HG03097 (cell line): Measurements from ENCODE around the gene C1orf198.

Experiments used
- ATAC-seq: cut with Tn5 transposase; IDR thresholded peaks from one replicate; pipeline ENCODE4 v1.9.1; 2021; ENCODE audit not compliant: unreplicated experiment, low FRiP score

The C1orf198 gene

GRCh38 chr1:230814949-230815692 lies 53.2 kb downstream of the C1orf198 start:
- ATAC-seq, result no peak

- ATAC-seq, result no peak
Measured at GRCh38 chr1:230812568-230812967, 55.8 kb downstream of the C1orf198 start.

GRCh38 chr1:230809256-230809990 lies 58.9 kb downstream of the C1orf198 start:
- no peak for ATAC-seq

GRCh38 chr1:230808281-230808872 lies 59.9 kb downstream of the C1orf198 start:
- no peak for ATAC-seq

- ATAC-seq, result no peak
Measured at GRCh38 chr1:230807561-230808280, 60.6 kb downstream of the C1orf198 start.

- no peak for ATAC-seq
Measured at GRCh38 chr1:230807029-230807428, 61.3 kb downstream of the C1orf198 start.

GRCh38 chr1:230806552-230806951 lies 61.8 kb downstream of the C1orf198 start:
- ATAC-seq, result no peak

GRCh38 chr1:230804396-230804795 lies 63.9 kb downstream of the C1orf198 start:
- no peak for ATAC-seq

GRCh38 chr1:230800891-230801840 lies 67.2 kb downstream of the C1orf198 start:
- no peak for ATAC-seq

- no peak for ATAC-seq
Measured at GRCh38 chr1:230798491-230798890, 69.8 kb downstream of the C1orf198 start.

- no peak for ATAC-seq
Measured at GRCh38 chr1:230797942-230798365, 70.4 kb downstream of the C1orf198 start.

GRCh38 chr1:230797376-230797920 lies 70.9 kb downstream of the C1orf198 start:
- no peak for ATAC-seq

- ATAC-seq, result no peak
Measured at GRCh38 chr1:230796626-230797025, 71.7 kb downstream of the C1orf198 start.

- ATAC-seq, result no peak
Measured at GRCh38 chr1:230794871-230795605, 73.3 kb downstream of the C1orf198 start.

- no peak for ATAC-seq
Measured at GRCh38 chr1:230794431-230794830, 73.9 kb downstream of the C1orf198 start.

- no peak for ATAC-seq
Measured at GRCh38 chr1:230793463-230793745, 74.9 kb downstream of the C1orf198 start.

GRCh38 chr1:230792691-230793462 lies 75.4 kb downstream of the C1orf198 start:
- no peak for ATAC-seq

GRCh38 chr1:230791986-230792564 lies 76.2 kb downstream of the C1orf198 start:
- no peak for ATAC-seq
